Activated CD8-positive, alpha-beta memory T cell treated with anti-CD3 and anti-CD28 coated beads, Interleukin-2, amount 10 ng/mL, durations not matched to agents 7 days and 5 days (primary cell): ENCODE results near the gene ANKRD24. TPM values are rescaled to one million over a fixed set of nuclear protein-coding genes. Genes with fewer than 3 reads are reported as not detected.
"Not testable (repeated sequence)": the region's sequence is repeated elsewhere in the genome, so short reads cannot be mapped to it uniquely, and the experiment has no call there.

Experiments
- ATAC-seq: fragments of 150-1000 bp; cut with Tn5 transposase; one replicate; pipeline ENCODE4 v1.10.0; 2021; ENCODE audit warnings: moderate library complexity
- CTCF ChIA-PET: fragments of 350-600 bp; sonication (Branson Sonifier 250); formaldehyde crosslinking; loops from one replicate; lab custom pipeline; 2021; ENCODE audit warnings: antibody characterized with exemption; lab: Charles Lee
- DNase-seq: peaks from one replicate; pipeline ENCODE4 v3.0.0-alpha.2; 2020
- H3K27ac Mint-ChIP-seq: one replicate; pipeline ENCODE4 v1.8.0; 2021; ENCODE audit warnings: mild to moderate bottlenecking, mixed read lengths
- H3K27me3 Mint-ChIP-seq: one replicate; pipeline ENCODE4 v1.8.0; 2021; ENCODE audit warnings: mixed read lengths
- H3K36me3 Mint-ChIP-seq: one replicate; pipeline ENCODE4 v1.8.0; 2021; ENCODE audit warnings: mild to moderate bottlenecking, mixed read lengths
- H3K4me1 Mint-ChIP-seq: one replicate; pipeline ENCODE4 v1.8.0; 2021; ENCODE audit warnings: mixed read lengths
- H3K4me3 Mint-ChIP-seq: one replicate; pipeline ENCODE4 v1.8.0; 2021; ENCODE audit warnings: mild to moderate bottlenecking, moderate library complexity, mixed read lengths
- H3K9me3 Mint-ChIP-seq: one replicate; pipeline ENCODE4 v1.8.0; 2022; ENCODE audit warnings: low read depth, mixed read lengths
- total RNA-seq, 2 experiments: library from RNA; stranded (reverse); gene quantifications; one replicate each; pipeline ENCODE4 v1.2.3, GENCODE V29; 2021

ANKRD24 gene
- total RNA-seq, 2 experiments from 2014 or later, result 0.82 to 1.4 TPM

- no peak for DNase-seq
- no peaks in the 10 kb centered on the region for H3K36me3 Mint-ChIP-seq
- ATAC-seq, result no peak
- no peaks in the 10 kb centered on the region for H3K27me3 Mint-ChIP-seq
- H3K4me1 Mint-ChIP-seq, result peaks cover 8% of the 10 kb centered on the region
- no peak overlapping the region for H3K4me3 Mint-ChIP-seq
- H3K27ac Mint-ChIP-seq, result no peak overlapping the region
- CTCF ChIA-PET, result interaction anchor here (0.6 to 4.0 kb wide), 9 partner anchors 11 to 353 kb away, joined by 3 to 14 read pairs (median 4); partner anchors contain the start of genes CREB3L3, MPND and YJU2
- H3K9me3 Mint-ChIP-seq, result no peaks in the 10 kb centered on the region
Measured at GRCh38 chr19:4232614-4233281, 50.3 kb downstream of the ANKRD24 start.

DNA sequence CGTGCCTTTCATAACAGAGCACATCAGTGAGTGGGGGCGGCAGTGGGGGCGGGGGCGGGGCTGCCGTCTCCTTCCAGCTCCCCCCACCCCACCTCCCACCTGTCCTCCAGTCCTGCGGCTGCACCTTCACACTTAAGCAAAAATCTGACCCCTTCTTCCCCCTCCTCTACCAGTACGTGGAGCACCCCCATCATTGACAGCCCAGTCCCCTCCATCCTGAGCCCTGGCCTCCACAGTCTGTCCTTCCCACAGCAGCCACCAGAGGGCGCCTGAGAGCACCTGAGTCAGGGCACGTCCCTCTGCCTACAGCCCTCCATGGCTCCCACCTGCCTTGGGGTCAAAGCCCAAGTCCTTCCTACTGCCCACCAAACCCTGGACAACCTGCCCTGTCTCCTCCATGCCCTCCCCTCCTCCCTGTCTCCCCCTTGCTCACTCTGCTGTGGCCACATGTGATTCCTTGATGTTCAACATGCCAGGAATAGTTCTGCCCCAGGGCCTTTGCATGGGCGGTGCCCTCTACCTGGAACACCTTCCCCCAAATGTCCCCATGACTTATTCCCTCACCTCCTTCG, 50.9 kb downstream of the ANKRD24 start:
- Mint-ChIP-seq H3K4me1 (peaks cover 8% of the 10 kb centered on the region), H3K36me3 (no peaks in the 10 kb centered on the region), H3K4me3 (no peak overlapping the region), H3K27ac (no peak overlapping the region), H3K9me3 (no peaks in the 10 kb centered on the region), H3K27me3 (no peaks in the 10 kb centered on the region)
- peak; percentile 85 for DNase-seq
- CTCF ChIA-PET, result interaction anchor here (0.8 to 4.0 kb wide), 10 partner anchors 10 to 119 kb away, joined by 3 to 14 read pairs (median 4); partner anchors contain the start of genes CREB3L3, MPND and YJU2
- peak; percentile 65 for ATAC-seq

DNA sequence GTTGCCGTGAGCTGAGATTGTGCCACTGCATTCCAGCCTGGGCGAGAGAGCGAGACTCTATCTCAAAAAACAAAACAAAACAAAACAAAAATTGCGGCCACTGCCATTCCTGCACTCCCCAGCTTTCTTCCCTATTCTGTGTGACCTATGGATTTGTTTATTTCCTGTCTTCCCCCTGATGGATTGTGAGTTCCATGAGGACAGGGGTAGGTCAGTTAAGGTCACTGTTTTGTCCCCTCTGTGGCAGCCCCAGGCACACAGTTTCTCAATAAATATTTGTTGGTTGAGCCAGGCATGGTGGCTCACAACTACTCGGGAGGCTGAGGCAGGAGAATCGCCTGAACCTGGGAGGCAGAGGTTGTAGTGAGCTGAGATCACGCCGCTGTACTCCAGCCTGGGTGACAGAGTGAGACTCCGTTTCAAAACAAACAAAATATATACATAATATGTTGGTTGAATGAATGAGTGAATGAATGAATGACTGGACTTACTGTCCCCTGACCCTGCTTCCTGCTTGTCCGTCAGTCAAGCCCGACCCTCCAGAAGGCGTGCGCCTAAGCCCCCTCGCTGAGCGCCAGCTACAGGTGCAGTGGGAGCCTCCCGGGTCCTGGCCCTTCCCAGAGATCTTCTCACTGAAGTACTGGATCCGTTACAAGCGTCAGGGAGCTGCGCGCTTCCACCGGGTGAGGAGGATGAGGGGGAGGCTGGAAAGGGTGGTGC, 51.8 kb downstream of the ANKRD24 start:
- H3K36me3 Mint-ChIP-seq, result no peaks in the 10 kb centered on the region
- H3K9me3 Mint-ChIP-seq, result no peaks in the 10 kb centered on the region
- CTCF ChIA-PET, result interaction anchor here (0.8 to 4.0 kb wide), 6 partner anchors 9 to 118 kb away, joined by 3 to 14 read pairs (median 4); partner anchors contain the start of gene YJU2
- ATAC-seq (no peak), DNase-seq (no peak)
- no peak overlapping the region for H3K27ac Mint-ChIP-seq
- peaks cover 6% of the 10 kb centered on the region for H3K4me1 Mint-ChIP-seq
- no peaks in the 10 kb centered on the region for H3K27me3 Mint-ChIP-seq
- H3K4me3 Mint-ChIP-seq, result no peak overlapping the region

- no peaks in the 10 kb centered on the region for H3K9me3 Mint-ChIP-seq
- no peak overlapping the region for H3K27ac Mint-ChIP-seq
- CTCF ChIA-PET, result interaction anchor here (0.7 to 4.0 kb wide), 2 partner anchors 13 to 326 kb away, joined by 3 to 14 read pairs; no protein-coding TSS in a partner anchor
- peaks cover 1% of the 10 kb centered on the region for H3K4me1 Mint-ChIP-seq
- H3K4me3 Mint-ChIP-seq, result no peak overlapping the region
- no peaks in the 10 kb centered on the region for H3K36me3 Mint-ChIP-seq
- no peaks in the 10 kb centered on the region for H3K27me3 Mint-ChIP-seq
- DNase-seq (no peak), ATAC-seq (no peak)
Measured at GRCh38 chr19:4234862-4235201, 52.3 kb downstream of the ANKRD24 start.

DNA sequence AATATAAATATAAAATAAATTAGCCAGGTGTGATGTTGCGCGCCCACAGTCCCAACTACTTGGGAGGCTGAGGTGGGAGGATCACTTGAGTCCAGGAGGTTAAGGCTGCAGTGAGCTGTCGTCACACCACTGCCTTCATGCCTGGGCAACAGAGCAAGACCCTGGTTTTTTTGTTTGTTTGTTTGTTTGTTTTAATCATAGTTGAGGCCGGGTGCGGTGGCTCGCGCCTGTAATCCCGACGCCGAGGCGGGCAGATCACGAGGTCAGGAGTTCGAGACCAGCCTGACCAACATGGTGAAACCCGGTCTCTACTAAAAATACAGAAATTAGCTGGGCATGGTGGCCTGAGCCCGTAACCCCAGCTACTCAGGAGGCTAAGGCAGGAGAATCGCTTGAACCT, 55.0 kb downstream of the ANKRD24 start:
- ATAC-seq, H3K36me3 Mint-ChIP-seq, DNase-seq, H3K27me3 Mint-ChIP-seq, CTCF ChIA-PET, H3K9me3 Mint-ChIP-seq, H3K4me3 Mint-ChIP-seq, H3K4me1 Mint-ChIP-seq, H3K27ac Mint-ChIP-seq: not testable (repeated sequence)

DNA sequence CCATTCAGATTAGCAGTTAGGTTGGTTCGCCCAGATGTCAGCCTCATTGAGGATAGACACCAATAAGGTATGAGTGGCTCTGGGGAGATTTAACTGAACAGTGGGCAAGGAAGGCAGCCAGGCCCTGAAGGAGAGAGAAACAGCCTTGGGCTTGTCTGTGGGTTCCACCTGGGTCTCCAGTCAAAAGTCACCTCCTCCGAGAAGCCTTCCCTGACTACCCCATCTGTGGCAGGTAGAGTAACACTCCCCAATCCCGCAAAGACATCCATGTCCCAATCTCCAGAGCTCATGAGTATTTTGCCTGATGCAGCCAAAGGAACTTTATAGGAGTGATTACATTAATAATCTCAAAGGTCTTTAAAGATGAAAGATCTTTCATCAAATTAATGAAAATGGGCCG, 56.3 kb downstream of the ANKRD24 start:
- no peaks in the 10 kb centered on the region for H3K27me3 Mint-ChIP-seq
- no peak overlapping the region for H3K27ac Mint-ChIP-seq
- CTCF ChIA-PET, result interaction anchor here (1.6 kb wide), 1 partner anchor 9 kb away, joined by 4 read pairs; no protein-coding TSS in a partner anchor
- H3K4me1 Mint-ChIP-seq, result no peaks in the 10 kb centered on the region
- no peak for ATAC-seq
- DNase-seq, result no peak
- H3K9me3 Mint-ChIP-seq, result peaks cover 2% of the 10 kb centered on the region
- H3K4me3 Mint-ChIP-seq, result no peak overlapping the region
- no peaks in the 10 kb centered on the region for H3K36me3 Mint-ChIP-seq

DNA sequence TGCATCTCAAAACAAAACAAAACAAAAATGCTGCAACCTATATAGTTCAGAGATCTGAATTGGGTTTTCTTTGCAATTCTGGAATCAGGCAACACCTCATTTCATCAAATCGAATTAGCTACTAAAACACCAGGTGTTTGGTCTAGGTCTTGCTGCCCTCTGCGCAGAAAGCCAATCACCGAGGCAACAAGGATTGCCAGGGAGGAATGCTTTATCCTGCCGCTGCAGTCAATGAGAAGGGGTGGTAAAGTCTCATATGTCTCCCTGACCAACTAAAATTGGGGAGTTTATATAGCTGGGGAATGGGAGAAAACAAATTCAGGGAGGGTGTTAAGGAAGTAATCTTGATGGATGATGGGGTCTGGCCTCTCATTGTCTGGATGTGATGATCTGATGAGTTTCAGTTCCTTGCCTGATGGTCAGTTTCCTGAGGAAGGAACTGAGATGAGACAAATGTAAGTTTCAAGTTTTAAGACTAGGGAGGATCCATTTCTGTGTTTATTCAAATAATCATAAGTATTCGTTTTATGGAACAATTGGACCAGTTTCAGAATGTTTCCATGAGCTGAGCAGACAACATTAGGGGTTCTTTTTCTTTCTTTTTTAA, 59.4 kb downstream of the ANKRD24 start:
- no peak overlapping the region for H3K4me3 Mint-ChIP-seq
- no peak overlapping the region for H3K27ac Mint-ChIP-seq
- CTCF ChIA-PET, result interaction anchor here (0.7 to 1.6 kb wide), 3 partner anchors 22 to 254 kb away, joined by 3 to 4 read pairs (median 3); no protein-coding TSS in a partner anchor
- ATAC-seq (no peak), DNase-seq (no peak)
- peaks cover 2% of the 10 kb centered on the region for H3K9me3 Mint-ChIP-seq
- H3K4me1 Mint-ChIP-seq, result peaks cover 9% of the 10 kb centered on the region
- H3K27me3 Mint-ChIP-seq, result no peaks in the 10 kb centered on the region
- H3K36me3 Mint-ChIP-seq, result no peaks in the 10 kb centered on the region

DNA sequence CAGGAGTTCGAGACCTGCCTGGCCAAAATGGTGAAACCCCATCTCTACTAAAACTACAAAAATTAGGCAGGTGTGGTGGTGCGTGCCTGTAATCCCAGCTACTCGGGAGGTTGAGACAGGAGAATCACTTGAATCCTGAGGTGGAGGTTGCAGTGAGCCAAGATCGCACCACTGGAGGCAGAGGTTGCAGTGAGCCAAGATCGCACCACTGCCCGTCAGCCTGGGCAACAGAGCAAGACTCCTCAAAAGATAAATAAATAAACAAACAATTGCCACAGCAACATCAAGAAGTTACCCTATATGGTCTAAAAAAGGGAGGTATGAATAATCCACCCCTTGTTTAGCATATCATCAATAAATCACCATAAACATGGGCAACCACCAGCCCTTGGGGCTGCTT, 63.4 kb downstream of the ANKRD24 start:
- CTCF ChIA-PET, result not testable (repeated sequence)

DNA sequence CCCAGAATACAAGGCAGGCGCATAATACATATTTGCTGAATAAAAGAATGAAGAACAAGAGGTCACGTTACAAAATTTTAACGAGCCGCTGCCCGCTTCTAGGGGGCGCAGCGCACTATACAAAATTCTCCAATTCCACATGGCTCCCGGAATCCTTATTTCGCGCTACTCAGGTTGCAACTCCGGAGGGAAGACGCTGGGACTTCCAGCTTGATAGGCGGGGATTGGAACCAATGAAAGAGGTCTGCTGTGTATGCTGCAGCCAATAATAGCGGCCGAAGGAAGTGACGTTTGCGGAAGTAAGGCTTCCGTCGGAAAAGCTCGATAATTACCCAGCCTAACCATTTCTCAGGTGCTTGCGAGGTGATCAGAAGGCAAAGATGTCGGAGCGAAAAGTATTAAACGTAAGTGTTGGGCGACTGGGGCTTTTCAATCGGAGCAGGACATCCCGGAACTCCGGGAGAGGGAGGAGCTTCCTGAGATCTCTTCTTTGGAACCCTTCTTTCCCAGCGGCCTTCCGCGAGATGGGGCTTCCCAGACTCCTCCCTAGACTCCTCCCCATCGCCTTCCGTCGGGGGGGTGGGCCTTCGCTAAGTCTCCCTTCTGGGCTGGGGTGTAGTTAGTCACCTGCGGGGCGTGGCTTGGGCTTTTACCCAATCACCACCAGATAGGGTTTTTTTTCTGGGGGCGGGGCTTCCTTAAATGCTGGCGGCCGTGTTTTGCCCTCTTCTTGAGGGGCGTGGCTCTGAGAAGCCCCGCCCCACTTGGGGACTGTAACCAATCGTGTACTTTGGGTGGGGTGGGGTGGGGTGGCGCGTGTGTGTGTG, 64.5 kb downstream of the ANKRD24 start, which contains the start of gene YJU2:
Gene YJU2 (plus strand): TSS at position 314 of the 827 bp plus-strand sequence. CDS start 67 bp downstream, at position 381.
- CTCF ChIA-PET, result interaction anchor here (0.8 to 1.4 kb wide), 12 partner anchors 9 to 485 kb away, joined by 3 to 12 read pairs (median 4); partner anchors contain the start of genes CHAF1A, MPND, MRPL54 and SH3GL1
- Mint-ChIP-seq H3K36me3 (peaks cover 30% of the 10 kb centered on the region), H3K4me3 (peak within 1 kb of the TSS; percentile 85)

More for the DNA sequence above, 63.4 kb downstream of the ANKRD24 start:
- peaks cover 21% of the 10 kb centered on the region for H3K4me1 Mint-ChIP-seq
- not testable (repeated sequence) for H3K9me3 Mint-ChIP-seq, ATAC-seq, DNase-seq, H3K27me3 Mint-ChIP-seq
- peaks cover 19% of the 10 kb centered on the region for H3K36me3 Mint-ChIP-seq
- H3K4me3 Mint-ChIP-seq, result peak overlapping the region; percentile 85
- peak overlapping the region; percentile 97 for H3K27ac Mint-ChIP-seq

GRCh38 chr19:4256563-4256962, 74.1 kb downstream of the ANKRD24 start:
- no peak for ATAC-seq
- no peaks in the 10 kb centered on the region for H3K27me3 Mint-ChIP-seq
- no peak for DNase-seq
- H3K36me3 Mint-ChIP-seq, result peaks cover 63% of the 10 kb centered on the region
- peaks cover 5% of the 10 kb centered on the region for H3K9me3 Mint-ChIP-seq
- H3K27ac Mint-ChIP-seq, result no peak overlapping the region
- CTCF ChIA-PET, result interaction anchor here (1.3 to 1.5 kb wide), 3 partner anchors 9 to 96 kb away, joined by 4 to 8 read pairs (median 5); partner anchors contain the start of gene YJU2
- no peaks in the 10 kb centered on the region for H3K4me1 Mint-ChIP-seq
- H3K4me3 Mint-ChIP-seq, result no peak overlapping the region

More for the DNA sequence above, 64.5 kb downstream of the ANKRD24 start, which contains the start of gene YJU2:
- H3K27me3 Mint-ChIP-seq, result no peaks in the 10 kb centered on the region
- H3K27ac Mint-ChIP-seq, result peak within 1 kb of the TSS; percentile 97
- H3K4me1 Mint-ChIP-seq, result peaks cover 21% of the 10 kb centered on the region
- peaks cover 2% of the 10 kb centered on the region for H3K9me3 Mint-ChIP-seq
- DNase-seq (peak; percentile 99), ATAC-seq (peak; percentile 98)

DNA sequence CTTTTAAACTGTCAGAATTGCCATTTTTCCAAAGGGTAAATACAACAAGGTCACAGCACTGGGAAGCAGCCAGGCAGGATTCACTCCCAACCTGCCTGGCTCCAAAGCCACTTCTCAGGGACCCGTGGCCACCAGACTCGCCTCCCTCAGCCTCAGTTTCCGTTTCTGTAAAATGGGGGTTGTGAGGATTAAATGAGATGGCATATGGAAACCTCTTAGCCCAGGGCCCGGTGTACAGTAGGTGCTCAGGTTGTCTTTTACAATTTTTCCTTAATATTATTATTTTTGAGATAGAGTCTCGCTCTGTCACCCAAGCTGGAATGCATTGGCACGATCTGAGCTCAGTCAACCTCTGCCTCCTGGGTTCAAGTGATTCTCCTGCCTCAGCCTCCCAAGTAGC, 74.5 kb downstream of the ANKRD24 start:
- CTCF ChIA-PET, result interaction anchor here (1.3 to 1.5 kb wide), 3 partner anchors 10 to 95 kb away, joined by 4 to 8 read pairs (median 5); partner anchors contain the start of gene YJU2
- H3K9me3 Mint-ChIP-seq, result peaks cover 5% of the 10 kb centered on the region
- peaks cover 58% of the 10 kb centered on the region for H3K36me3 Mint-ChIP-seq
- H3K4me1 Mint-ChIP-seq, result no peaks in the 10 kb centered on the region
- H3K27ac Mint-ChIP-seq, result no peak overlapping the region
- H3K27me3 Mint-ChIP-seq, result no peaks in the 10 kb centered on the region
- no peak overlapping the region for H3K4me3 Mint-ChIP-seq
- no peak for ATAC-seq
- no peak for DNase-seq

DNA sequence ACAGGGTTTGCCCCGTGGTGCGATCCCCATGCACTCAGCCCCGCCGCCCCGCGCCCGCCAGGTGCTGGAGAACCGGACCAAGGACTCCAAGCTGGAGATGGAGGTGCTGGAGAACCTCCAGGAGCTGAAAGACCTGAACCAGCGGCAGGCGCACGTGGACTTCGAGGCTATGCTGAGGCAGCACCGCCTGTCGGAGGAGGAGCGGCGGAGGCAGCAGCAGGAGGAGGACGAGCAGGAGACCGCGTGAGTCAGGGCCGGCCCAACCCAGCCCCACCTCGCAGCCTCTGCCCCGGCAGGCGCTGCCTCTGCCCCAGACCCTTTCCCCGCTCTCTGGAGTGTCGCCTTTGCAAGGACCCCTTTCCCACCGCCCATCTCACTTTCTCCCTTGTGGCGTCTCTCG, 75.7 kb downstream of the ANKRD24 start:
- CTCF ChIA-PET, result no interaction called here
- peaks cover 1% of the 10 kb centered on the region for H3K4me1 Mint-ChIP-seq

More for the DNA sequence above, 75.7 kb downstream of the ANKRD24 start:
- Mint-ChIP-seq H3K9me3 (peaks cover 5% of the 10 kb centered on the region), H3K36me3 (peaks cover 49% of the 10 kb centered on the region), H3K27ac (no peak overlapping the region), H3K4me3 (no peak overlapping the region), H3K27me3 (no peaks in the 10 kb centered on the region)
- ATAC-seq, result no peak
- no peak for DNase-seq
